GM23248 (cell line): ENCODE data around the gene TSSC4. TPM values are rescaled to one million over a fixed set of nuclear protein-coding genes. Genes with fewer than 3 reads are reported as not detected.

Experiments
- DNase-seq: peaks from one replicate; pipeline ENCODE4 v3.0.0-alpha.2; 2015
- H2AFZ ChIP-seq: fragments of 200-600 bp; sonication (generic); 2 replicates; pipeline ENCODE4 v1.6.1; 2016; ENCODE audit warnings: antibody characterized with exemption
- H3F3A ChIP-seq: fragments of 200-600 bp; sonication (generic); 2 replicates; pipeline ENCODE4 v1.6.1; 2016; ENCODE audit warnings: mild to moderate bottlenecking, antibody characterized with exemption, mixed run types; ENCODE audit not compliant: insufficient read depth
- H3K27ac ChIP-seq: fragments of 200-600 bp; sonication (generic); 2 replicates; pipeline ENCODE4 v1.5.1; 2016; ENCODE audit warnings: mild to moderate bottlenecking
- H3K27me3 ChIP-seq: fragments of 200-600 bp; sonication (generic); replicated peaks from 2 replicates; pipeline ENCODE4 v1.6.1; 2016; ENCODE audit warnings: mild to moderate bottlenecking; ENCODE audit not compliant: insufficient read depth
- H3K36me3 ChIP-seq: fragments of 200-600 bp; sonication (generic); 2 replicates; pipeline ENCODE4 v1.6.1; 2016; ENCODE audit warnings: low read depth, mild to moderate bottlenecking
- H3K4me1 ChIP-seq: fragments of 200-600 bp; sonication (generic); 2 replicates; pipeline ENCODE4 v1.6.1; 2016; ENCODE audit warnings: mild to moderate bottlenecking; ENCODE audit not compliant: insufficient read depth
- H3K4me2 ChIP-seq: fragments of 200-600 bp; sonication (generic); one replicate; pipeline ENCODE4 v1.6.1; 2016; ENCODE audit warnings: mild to moderate bottlenecking; ENCODE audit not compliant: unreplicated experiment
- H3K4me3 ChIP-seq: fragments of 200-600 bp; sonication (generic); 2 replicates; pipeline ENCODE4 v1.5.1; 2016; ENCODE audit warnings: mild to moderate bottlenecking
- H3K79me2 ChIP-seq: fragments of 200-600 bp; sonication (generic); 2 replicates; pipeline ENCODE4 v1.6.1; 2016; ENCODE audit warnings: mild to moderate bottlenecking; ENCODE audit not compliant: insufficient read depth
- H3K9ac ChIP-seq: fragments of 200-600 bp; sonication (generic); 2 replicates; pipeline ENCODE4 v1.6.1; 2016; ENCODE audit warnings: mild to moderate bottlenecking
- H3K9me2 ChIP-seq: fragments of 200-600 bp; sonication (generic); 2 replicates; pipeline ENCODE4 v1.6.1; 2016; ENCODE audit warnings: mixed run types, mild to moderate bottlenecking, moderate library complexity; ENCODE audit not compliant: insufficient read depth
- H3K9me3 ChIP-seq: fragments of 200-600 bp; sonication (generic); one replicate; pipeline ENCODE4 v1.6.1; 2017; ENCODE audit warnings: low read depth
- H4K20me1 ChIP-seq: fragments of 200-600 bp; sonication (generic); 2 replicates; pipeline ENCODE4 v1.6.0; 2016; ENCODE audit not compliant: insufficient read depth
- EZH2 ChIP-seq: fragments of 200-600 bp; sonication (generic); IDR thresholded peaks from 2 replicates; pipeline ENCODE4 v1.6.1; 2018; ENCODE audit warnings: antibody characterized with exemption, mild to moderate bottlenecking; ENCODE audit not compliant: insufficient read depth, poor library complexity, severe bottlenecking
- EZH2phosphoT487 ChIP-seq: fragments of 200-600 bp; sonication (generic); IDR thresholded peaks from 2 replicates; pipeline ENCODE4 v1.6.1; 2018; ENCODE audit warnings: antibody characterized with exemption, moderate library complexity, mild to moderate bottlenecking, low read depth; ENCODE audit not compliant: insufficient read depth
- WGBS, 2 experiments: methylation state at CpG; one replicate each; pipeline ENCODE4 v1.1.6; 2015 to 2017; ENCODE audit warnings: low lambda C conversion rate in 2 of 2, low coverage in 1 of 2; ENCODE audit errors: missing lambda C conversion rate in 2 of 2; 5-methylcytosine and 5-hydroxymethylcytosine counted together
- in situ Hi-C: fragments of 300-500 bp; cut with MboI; formaldehyde crosslinking; loops from 2 replicates; pipeline ENCODE4 v1.15.0; 2020
- polyA plus RNA-seq: library from polyadenylated mRNA; unstranded; fragments of >200 nt; fragmentation: Nextera tagmentation; extraction: Ambion mirVana; gene quantifications from 2 replicates; pipeline ENCODE4 v1.2.1, GENCODE V29; 2016
- small RNA-seq: library from RNA; depleted of rRNA; stranded (forward); fragments of <200 nt; gene quantifications from one replicate; pipeline ENCODE3, GENCODE V24; 2014; ENCODE audit warnings: low read depth, low replicate concordance
- total RNA-seq: library from RNA; depleted of rRNA; stranded (reverse); fragments of >200 nt; shearing (Covaris generic); gene quantifications from 2 replicates; pipeline ENCODE4 v1.2.3, GENCODE V29; 2014; rRNA removed

The TSSC4 gene
- total and polyA plus RNA-seq, 2 experiments from 2014 or later = 44.4 to 61.8 TPM

GRCh38 chr11:2451916-2452315 is 51.4 kb downstream of the TSSC4 start:
- H3K27me3 ChIP-seq = peaks cover 44% of the 10 kb centered on the region
- in situ Hi-C loops = no loop called here
- no peaks in the 10 kb centered on the region for H3K9me3 ChIP-seq
- H4K20me1 ChIP-seq = no peaks in the 10 kb centered on the region
- TF ChIP-seq EZH2phosphoT487 (no peak), EZH2 (no peak)
- no peaks in the 10 kb centered on the region for H3F3A ChIP-seq
- H3K27ac ChIP-seq = no peak overlapping the region
- H3K36me3 ChIP-seq = no peaks in the 10 kb centered on the region
- H3K4me3 ChIP-seq = no peak overlapping the region
- no peaks in the 10 kb centered on the region for H3K79me2 ChIP-seq
- H2AFZ ChIP-seq = no peak overlapping the region
- H3K9me2 ChIP-seq = no peaks in the 10 kb centered on the region
- DNase-seq = no peak
- no peak overlapping the region for H3K9ac ChIP-seq
- H3K4me1 ChIP-seq = no peaks in the 10 kb centered on the region
- H3K4me2 ChIP-seq = no peak overlapping the region
- WGBS, 2 experiments = 32 to 44% methylated on average over 6 of the region's 6 CpGs

- no peak overlapping the region for H3K9ac ChIP-seq
- H4K20me1 ChIP-seq = no peaks in the 10 kb centered on the region
- no peak overlapping the region for H2AFZ ChIP-seq
- peaks cover 50% of the 10 kb centered on the region for H3K27me3 ChIP-seq
- no peaks in the 10 kb centered on the region for H3K4me1 ChIP-seq
- no peak overlapping the region for H3K4me3 ChIP-seq
- H3K27ac ChIP-seq = no peak overlapping the region
- TF ChIP-seq EZH2 = no peak
- TF ChIP-seq EZH2phosphoT487 = no peak
- no peaks in the 10 kb centered on the region for H3K9me3 ChIP-seq
- H3K9me2 ChIP-seq = no peaks in the 10 kb centered on the region
- H3K79me2 ChIP-seq = no peaks in the 10 kb centered on the region
- no peak overlapping the region for H3K4me2 ChIP-seq
- no peaks in the 10 kb centered on the region for H3K36me3 ChIP-seq
- H3F3A ChIP-seq = no peaks in the 10 kb centered on the region
- WGBS, 2 experiments = 4% methylated on average over 20 of the region's 20 CpGs
- peak; percentile 13 for DNase-seq
- in situ Hi-C loops = no loop called here
These were observed 51.9 kb downstream of the TSSC4 start for GRCh38 chr11:2452321-2453012.

- Histone ChIP-seq H3K9ac (no peak overlapping the region), H3K79me2 (no peaks in the 10 kb centered on the region), H3K9me2 (no peaks in the 10 kb centered on the region), H3K27me3 (peaks cover 53% of the 10 kb centered on the region), H3K4me3 (no peak overlapping the region), H3K9me3 (no peaks in the 10 kb centered on the region), H3K4me1 (no peaks in the 10 kb centered on the region), H3K36me3 (no peaks in the 10 kb centered on the region), H3K27ac (no peak overlapping the region), H4K20me1 (no peaks in the 10 kb centered on the region), H3F3A (no peaks in the 10 kb centered on the region), H3K4me2 (no peak overlapping the region), H2AFZ (no peak overlapping the region)
- TF ChIP-seq EZH2 = no peak
- no peak for TF ChIP-seq EZH2phosphoT487
- WGBS, 2 experiments = 47% methylated on average over 5 of the region's 5 CpGs
- DNase-seq = no peak
- in situ Hi-C loops = no loop called here
These were observed 52.9 kb downstream of the TSSC4 start for GRCh38 chr11:2453436-2453835.

Small RNA genes within 50 kb of the gene (small RNA-seq; reads per million reads assigned to genes)
- gene RF00019 = not detected

Other genes starting within 250 kb of the TSSC4 start
- not detected in 2 replicates for gene INS, start 239.5 kb upstream of the TSSC4 start, total RNA-seq
- gene INS, start 239.5 kb upstream of the TSSC4 start, polyA plus RNA-seq = not detected in 2 replicates
- gene TH, start 228.9 kb upstream of the TSSC4 start, total RNA-seq = not detected in 2 replicates
- not detected in 2 replicates for gene TH, start 228.9 kb upstream of the TSSC4 start, polyA plus RNA-seq
- gene ASCL2, start 130.2 kb upstream of the TSSC4 start, total RNA-seq = not detected in 2 replicates
- not detected in 2 replicates for gene ASCL2, start 130.2 kb upstream of the TSSC4 start, polyA plus RNA-seq
- not detected in 2 replicates for gene C11orf21, start 98.8 kb upstream of the TSSC4 start, total RNA-seq
- not detected in 2 replicates for gene C11orf21, start 98.8 kb upstream of the TSSC4 start, polyA plus RNA-seq
- not detected in 2 replicates for gene TSPAN32, start 98.7 kb upstream of the TSSC4 start, total RNA-seq
- gene TSPAN32, start 98.7 kb upstream of the TSSC4 start, polyA plus RNA-seq = not detected in 2 replicates
- gene CD81, start 23.4 kb upstream of the TSSC4 start, total RNA-seq = 363 and 434 TPM in 2 replicates
- gene CD81, start 23.4 kb upstream of the TSSC4 start, polyA plus RNA-seq = 66.8 and 67.6 TPM in 2 replicates
- gene TRPM5, start 43.8 kb downstream of the TSSC4 start, total RNA-seq = not detected in 2 replicates
- gene TRPM5, start 43.8 kb downstream of the TSSC4 start, polyA plus RNA-seq = not detected in 2 replicates
- not detected in 2 replicates for gene KCNQ1, start 44.3 kb downstream of the TSSC4 start, total RNA-seq
- not detected in 2 replicates for gene KCNQ1, start 44.3 kb downstream of the TSSC4 start, polyA plus RNA-seq